DOHH2 (cell line): ENCODE data around the gene FHL1.
"Not testable (repeated sequence)": the region's sequence is repeated elsewhere in the genome, so short reads cannot be mapped to it uniquely, and the experiment has no call there.

Source experiments
- H3F3A ChIP-seq: fragments of 200-600 bp; sonication (generic), shearing (Covaris generic); 2 replicates; pipeline ENCODE4 v1.6.0; 2016; ENCODE audit warnings: antibody characterized with exemption, mild to moderate bottlenecking; ENCODE audit not compliant: control insufficient read depth, insufficient read depth
- H3K27ac ChIP-seq: fragments of 200-600 bp; sonication (generic); 2 replicates; pipeline ENCODE4 v1.5.1; 2014; ENCODE audit warnings: low read depth, mild to moderate bottlenecking, low read length, moderate library complexity
- H3K27me3 ChIP-seq: fragments of 200-600 bp; sonication (generic); 2 replicates; pipeline ENCODE4 v1.6.1; 2014; ENCODE audit warnings: mild to moderate bottlenecking, low read length, mixed read lengths; ENCODE audit not compliant: control insufficient read depth
- H3K36me3 ChIP-seq: fragments of 200-600 bp; sonication (generic); 2 replicates; pipeline ENCODE4 v1.6.1; 2014; ENCODE audit warnings: mild to moderate bottlenecking, low read length, moderate library complexity, mixed read lengths; ENCODE audit not compliant: control insufficient read depth
- H3K4me1 ChIP-seq: fragments of 200-600 bp; sonication (generic); 2 replicates; pipeline ENCODE4 v1.6.1; 2014; ENCODE audit warnings: mild to moderate bottlenecking, low read length, mixed read lengths; ENCODE audit not compliant: control insufficient read depth
- H3K4me2 ChIP-seq: fragments of 200-600 bp; sonication (generic); 2 replicates; pipeline ENCODE4 v1.6.0; 2014; ENCODE audit warnings: mild to moderate bottlenecking, low read length, moderate library complexity
- H3K4me3 ChIP-seq: fragments of 200-600 bp; sonication (generic); 2 replicates; pipeline ENCODE4 v1.5.1; 2014; ENCODE audit warnings: mild to moderate bottlenecking, low read length, mixed read lengths
- H3K79me2 ChIP-seq: fragments of 200-600 bp; sonication (generic); 2 replicates; pipeline ENCODE4 v1.6.1; 2014; ENCODE audit warnings: mild to moderate bottlenecking, low read length, mixed read lengths; ENCODE audit not compliant: control insufficient read depth
- H3K9me2 ChIP-seq: fragments of 200-600 bp; sonication (generic); replicated peaks from 2 replicates; pipeline ENCODE4 v1.6.1; 2014; ENCODE audit warnings: mild to moderate bottlenecking, low read length, mixed read lengths; ENCODE audit not compliant: control insufficient read depth
- H3K9me3 ChIP-seq: fragments of 200-600 bp; sonication (generic); 2 replicates; pipeline ENCODE4 v1.6.1; 2014; ENCODE audit warnings: antibody characterized with exemption, low read length, mixed read lengths; ENCODE audit not compliant: control insufficient read depth, insufficient read depth
- H4K20me1 ChIP-seq: fragments of 200-600 bp; sonication (generic); 2 replicates; pipeline ENCODE4 v1.6.0; 2014; ENCODE audit warnings: low read depth, mild to moderate bottlenecking, antibody characterized with exemption, low read length, moderate library complexity; ENCODE audit not compliant: control insufficient read depth, insufficient read depth
- CTCF ChIP-seq: fragments of 200-600 bp; sonication (generic); IDR thresholded peaks from one replicate; pipeline ENCODE4 v1.5.1; 2014; ENCODE audit warnings: antibody characterized with exemption, mild to moderate bottlenecking, low read depth, low read length; ENCODE audit not compliant: poor library complexity, severe bottlenecking
- EZH2phosphoT487 ChIP-seq: fragments of 200-600 bp; sonication (generic); IDR thresholded peaks from 2 replicates; pipeline ENCODE4 v1.6.1; 2017; ENCODE audit warnings: borderline replicate concordance, mild to moderate bottlenecking, antibody characterized with exemption, low read length, moderate library complexity, mixed read lengths

Gene FHL1

GRCh38 chrX:136165406-136165805, 18.1 kb downstream of the FHL1 start:
- H3K36me3 ChIP-seq = no peaks in the 10 kb centered on the region
- no peak overlapping the region for H3K4me2 ChIP-seq
- H3K27ac ChIP-seq = no peak overlapping the region
- H3K9me3 ChIP-seq = no peaks in the 10 kb centered on the region
- no peaks in the 10 kb centered on the region for H3K9me2 ChIP-seq
- H3K4me1 ChIP-seq = no peaks in the 10 kb centered on the region
- no peaks in the 10 kb centered on the region for H4K20me1 ChIP-seq
- H3F3A ChIP-seq = no peaks in the 10 kb centered on the region
- TF ChIP-seq EZH2phosphoT487 = no peak
- TF ChIP-seq CTCF = no peak
- H3K27me3 ChIP-seq = no peaks in the 10 kb centered on the region
- H3K4me3 ChIP-seq = no peak overlapping the region
- H3K79me2 ChIP-seq = no peaks in the 10 kb centered on the region

GRCh38 chrX:136166221-136166855, 19.0 kb downstream of the FHL1 start:
- Histone ChIP-seq H3F3A (no peaks in the 10 kb centered on the region), H3K9me2 (no peaks in the 10 kb centered on the region), H4K20me1 (no peaks in the 10 kb centered on the region), H3K4me2 (no peak overlapping the region), H3K79me2 (no peaks in the 10 kb centered on the region), H3K36me3 (no peaks in the 10 kb centered on the region), H3K27ac (no peak overlapping the region), H3K27me3 (no peaks in the 10 kb centered on the region), H3K4me1 (no peaks in the 10 kb centered on the region), H3K4me3 (no peak overlapping the region), H3K9me3 (no peaks in the 10 kb centered on the region)
- TF ChIP-seq EZH2phosphoT487 = no peak
- TF ChIP-seq CTCF = no peak

GRCh38 chrX:136167989-136168388, 20.7 kb downstream of the FHL1 start:
- not testable (repeated sequence) for H3K79me2 ChIP-seq, H3K4me1 ChIP-seq, H3K9me3 ChIP-seq, H3K27me3 ChIP-seq, H3F3A ChIP-seq, H3K36me3 ChIP-seq, H3K4me2 ChIP-seq, H3K9me2 ChIP-seq, H3K4me3 ChIP-seq, H3K27ac ChIP-seq, H4K20me1 ChIP-seq

GRCh38 chrX:136168929-136169735, 21.8 kb downstream of the FHL1 start:
- Histone ChIP-seq H3K4me1 (no peaks in the 10 kb centered on the region), H3K79me2 (no peaks in the 10 kb centered on the region), H3K4me3 (no peak overlapping the region), H3K9me3 (no peaks in the 10 kb centered on the region), H3K9me2 (no peaks in the 10 kb centered on the region), H3K27ac (no peak overlapping the region), H3K27me3 (no peaks in the 10 kb centered on the region), H4K20me1 (no peaks in the 10 kb centered on the region), H3K36me3 (no peaks in the 10 kb centered on the region), H3F3A (no peaks in the 10 kb centered on the region), H3K4me2 (no peak overlapping the region)
- no peak for TF ChIP-seq CTCF
- no peak for TF ChIP-seq EZH2phosphoT487
